Fibroblast of upper back skin (primary cell): ENCODE measurements around the gene LRIG2.
"Not testable (repeated sequence)": the region's sequence is repeated elsewhere in the genome, so short reads cannot be mapped to it uniquely, and the experiment has no call there.

Experiments used
- DNase-seq: peaks from one replicate; pipeline ENCODE4 v3.0.0-alpha.2; 2013

Gene LRIG2

DNA sequence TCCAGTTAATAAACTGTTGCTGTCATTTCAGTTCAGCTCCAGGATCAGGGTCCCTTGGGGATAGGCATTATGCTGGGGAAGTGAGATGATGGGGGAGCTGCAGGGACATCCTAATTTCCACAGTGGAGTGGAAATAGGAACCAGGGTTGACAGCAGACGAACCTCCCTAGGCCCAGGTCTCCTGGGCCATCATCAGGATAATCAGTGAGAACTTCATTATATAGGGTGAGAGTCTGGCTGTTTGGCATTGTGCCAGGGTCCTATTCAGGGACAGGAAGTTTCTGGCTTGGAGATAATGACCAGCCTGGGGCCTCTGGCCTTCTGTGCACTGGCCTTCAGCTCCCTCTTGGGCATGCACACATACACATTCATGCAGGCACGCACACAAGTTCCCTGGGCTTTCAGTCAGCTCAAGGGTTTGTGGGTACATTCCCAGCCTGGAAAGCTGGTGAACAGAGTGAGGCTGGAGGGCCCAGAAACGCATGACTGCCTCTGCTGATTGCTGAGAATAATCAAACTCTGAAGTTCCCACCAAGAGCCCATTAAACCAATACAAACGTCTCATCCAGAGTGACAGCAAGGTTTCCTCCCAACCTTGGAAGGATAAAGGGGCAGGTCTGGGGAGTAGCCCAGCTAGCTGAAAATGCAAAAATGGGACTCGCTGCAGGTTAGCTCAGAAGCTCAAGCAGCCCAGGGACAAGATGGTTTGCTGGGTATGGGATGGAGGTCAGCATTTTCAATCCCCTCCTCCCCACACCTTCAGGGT lies 13.9 kb upstream of the LRIG2 start:
- no peak for DNase-seq

DNA sequence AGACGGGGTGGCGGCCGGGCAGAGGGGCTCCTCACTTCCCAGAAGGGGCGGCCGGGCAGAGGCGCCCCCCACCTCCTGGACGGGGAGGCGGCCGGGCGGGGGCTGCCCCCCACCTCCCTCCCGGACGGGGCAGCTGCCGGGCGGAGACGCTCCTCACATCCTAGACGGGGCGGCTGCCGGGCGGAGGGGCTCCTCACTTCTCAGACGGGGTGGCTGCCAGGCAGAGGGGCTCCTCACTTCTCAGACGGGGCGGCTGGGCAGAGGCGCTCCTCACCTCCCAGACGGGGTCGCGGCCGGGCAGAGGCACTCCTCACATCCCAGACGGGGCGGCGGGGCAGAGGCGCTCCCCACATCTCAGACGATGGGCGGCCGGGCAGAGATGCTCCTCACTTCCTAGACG lies 9.5 kb upstream of the LRIG2 start:
- not testable (repeated sequence) for DNase-seq

DNA sequence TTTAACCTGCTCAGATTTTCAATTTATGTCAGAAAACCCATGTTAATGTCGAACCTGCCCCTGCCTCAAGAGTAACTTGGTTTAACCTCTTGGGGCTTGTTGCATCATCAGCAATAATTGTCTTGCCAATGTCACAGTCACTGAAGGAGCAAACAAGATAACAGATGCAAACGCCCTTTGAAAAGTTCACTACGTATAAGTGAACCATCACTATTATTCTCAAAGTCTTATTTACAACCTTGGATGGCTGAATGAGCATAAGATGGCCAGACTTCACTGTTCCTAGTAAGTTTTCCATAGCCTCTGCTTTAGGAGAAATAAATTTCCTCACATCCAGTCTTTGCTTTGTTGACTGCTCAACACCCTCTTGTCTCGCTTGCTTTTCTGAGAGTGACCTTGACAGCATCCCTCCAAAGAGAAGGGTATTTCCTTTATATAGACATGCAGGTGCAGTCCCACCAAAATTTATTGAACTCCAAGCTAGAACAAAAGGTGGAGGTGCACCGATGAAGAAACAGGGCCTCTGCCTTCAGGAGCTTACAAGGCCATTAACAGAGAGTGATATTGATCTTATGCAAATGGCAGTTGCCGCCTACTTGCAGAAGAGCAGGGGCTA lies 749 bp upstream of the LRIG2 start:
- no peak for DNase-seq

DNA sequence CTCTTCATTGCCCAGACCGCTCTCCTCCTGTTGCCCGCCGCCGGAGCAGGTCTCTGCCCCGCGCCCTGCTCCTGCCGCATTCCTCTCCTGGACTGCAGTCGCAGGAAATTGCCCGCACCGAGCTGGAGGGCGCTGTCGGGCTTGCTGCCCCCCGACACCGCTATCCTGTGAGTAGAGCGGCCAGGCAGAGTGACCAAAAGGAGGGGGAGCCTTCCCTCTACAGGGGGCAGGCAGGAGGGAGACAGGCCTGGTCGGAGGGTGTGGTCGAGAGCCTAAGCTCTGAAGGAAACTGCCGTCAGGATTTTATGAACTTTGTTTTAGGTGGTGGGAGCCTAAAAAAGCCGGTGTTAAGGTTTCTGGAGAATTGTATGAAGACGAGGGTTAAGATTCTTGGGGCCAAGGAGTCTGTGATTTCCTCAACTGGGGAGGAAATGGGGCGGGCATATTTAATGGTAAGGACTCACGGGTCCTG lies 517 bp downstream of the LRIG2 start:
- peak; percentile 46 for DNase-seq

DNA sequence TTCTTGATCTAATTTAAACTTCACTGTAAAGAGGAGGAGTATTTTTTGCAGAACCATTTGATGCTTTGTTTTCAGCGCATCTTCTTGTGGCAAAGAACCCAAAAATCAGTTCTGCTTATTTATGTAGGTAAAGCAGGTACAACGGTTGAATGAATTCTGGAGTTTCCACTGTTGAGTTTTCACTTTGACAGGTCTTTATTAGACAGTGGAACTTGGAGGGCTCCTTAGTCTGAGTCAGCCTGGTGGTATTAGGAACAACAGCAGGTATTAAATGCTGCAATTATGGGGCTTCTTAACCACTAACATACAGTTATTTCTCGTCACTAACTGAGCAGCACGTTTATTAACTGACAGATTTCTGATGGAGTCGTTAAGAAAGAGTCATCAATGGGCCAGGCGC lies 1.2 kb downstream of the LRIG2 start:
- peak; percentile 11 for DNase-seq

DNA sequence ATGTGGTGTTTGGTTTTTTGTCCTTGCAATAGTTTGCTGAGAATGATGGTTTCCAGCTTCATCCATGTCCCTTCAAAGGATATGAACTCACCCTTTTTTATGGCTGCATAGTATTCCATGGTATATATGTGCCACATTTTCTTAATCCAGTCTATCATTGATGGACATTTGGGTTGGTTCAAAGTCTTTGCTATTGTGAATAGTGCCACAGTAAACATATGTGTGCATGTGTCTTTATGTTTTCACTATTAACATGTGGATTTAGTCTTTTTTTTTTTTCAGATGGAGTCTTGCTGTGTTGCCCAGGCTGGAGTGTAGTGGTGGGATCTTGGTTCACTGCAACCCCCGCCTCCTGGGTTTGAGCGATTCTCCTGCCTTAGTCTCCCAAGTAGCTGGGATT lies 5.0 kb downstream of the LRIG2 start:
- DNase-seq = not testable (repeated sequence)

DNA sequence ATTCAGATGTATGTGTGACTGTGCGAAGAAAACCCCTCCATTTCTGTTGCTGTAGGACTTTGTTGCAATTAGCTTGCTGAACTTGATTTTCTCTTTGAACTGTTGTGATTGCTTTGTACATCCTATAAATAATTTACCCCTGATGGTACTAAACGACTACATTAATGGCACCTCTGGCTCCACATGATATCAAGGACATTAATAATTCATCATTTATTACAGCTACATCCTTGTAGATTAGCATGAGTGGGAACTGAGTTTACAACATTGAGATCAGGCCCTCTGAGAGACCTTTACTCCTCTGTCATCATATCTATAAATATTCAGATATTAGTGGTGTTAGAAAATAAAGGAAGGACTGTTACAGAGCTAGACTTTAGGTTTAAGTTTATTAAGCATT lies 13.5 kb downstream of the LRIG2 start:
- DNase-seq = no peak

DNA sequence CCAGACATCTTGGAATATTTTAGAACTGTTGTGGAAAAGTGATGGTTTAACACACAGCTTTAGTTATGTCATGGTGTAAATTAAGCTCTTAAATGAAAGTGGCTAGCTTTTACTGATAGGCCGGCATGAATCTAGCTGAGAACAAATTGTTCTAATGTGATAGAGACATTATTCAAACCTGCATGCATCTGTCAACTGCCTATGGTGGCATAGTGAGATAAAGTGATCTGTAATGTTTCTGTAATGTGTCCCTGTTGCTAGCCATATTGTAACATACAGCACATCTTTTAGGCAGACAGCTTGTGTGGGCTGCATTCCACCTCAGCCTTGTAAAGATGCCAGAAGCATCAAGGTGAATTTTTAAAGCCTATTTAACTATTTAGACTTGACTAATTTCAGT lies 16.0 kb downstream of the LRIG2 start:
- peak; percentile 14 for DNase-seq

DNA sequence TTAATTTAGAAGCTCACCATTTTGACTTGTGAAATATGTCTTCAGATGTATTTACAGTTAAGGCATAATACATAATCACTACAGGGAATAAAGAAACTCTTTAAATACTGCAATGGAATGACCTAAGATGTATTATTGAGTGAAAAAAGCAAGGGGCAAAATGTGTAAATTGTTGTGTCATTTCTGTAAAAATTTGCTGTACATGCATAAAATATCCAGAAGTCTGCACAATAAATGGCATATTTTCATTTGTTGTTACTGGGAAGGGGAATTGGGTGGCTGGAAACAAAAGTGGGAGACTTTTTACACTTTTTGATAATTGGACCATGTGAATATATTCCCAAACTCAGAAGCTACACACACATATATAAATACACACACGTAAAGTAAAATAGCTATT lies 17.1 kb downstream of the LRIG2 start:
- no peak for DNase-seq

DNA sequence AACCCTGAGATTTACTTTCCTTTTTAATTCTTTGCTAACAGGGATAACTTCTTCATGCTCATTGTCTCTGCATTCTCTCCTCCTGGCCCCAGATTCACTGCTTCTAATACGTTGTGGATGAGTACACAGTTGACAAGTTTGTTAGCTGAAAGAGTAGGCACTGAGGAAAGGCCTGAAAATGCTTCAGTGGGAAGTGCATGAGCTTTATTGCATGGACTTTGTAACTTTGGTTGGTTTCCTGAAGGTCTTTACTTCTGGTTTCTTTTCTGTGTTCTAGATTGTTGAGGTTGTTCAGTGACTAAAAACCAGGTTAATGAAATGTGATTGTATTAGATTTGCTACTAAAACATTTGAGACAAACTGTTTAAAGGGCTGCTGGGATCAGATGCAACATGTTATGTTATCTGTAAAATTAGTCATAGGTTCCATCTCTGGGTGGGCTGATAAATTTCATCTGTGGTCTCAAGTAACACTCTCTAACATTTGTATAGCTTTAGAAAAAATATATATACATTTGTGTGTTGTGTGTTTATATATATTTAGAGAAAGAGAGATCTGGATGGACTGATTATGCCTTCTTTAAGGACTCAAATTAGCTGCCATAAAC lies 19.1 kb downstream of the LRIG2 start:
- no peak for DNase-seq

DNA sequence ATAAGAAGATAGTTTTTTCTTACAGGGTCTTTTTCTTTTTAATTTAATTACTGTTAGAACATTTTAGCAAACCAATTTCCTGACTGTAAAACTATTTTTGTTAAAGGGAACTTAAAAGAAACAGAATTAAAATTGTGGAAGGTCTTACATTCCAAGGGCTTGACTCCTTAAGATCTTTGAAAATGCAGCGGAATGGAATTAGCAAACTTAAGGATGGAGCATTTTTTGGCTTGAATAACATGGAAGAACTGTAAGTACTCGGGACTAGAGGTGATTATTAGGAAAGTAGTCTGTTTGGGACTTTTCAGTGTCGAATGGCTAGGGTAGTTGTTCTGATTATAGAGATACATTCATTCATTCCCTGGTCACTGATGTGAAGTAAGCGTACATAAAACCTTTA lies 21.5 kb downstream of the LRIG2 start:
- DNase-seq = no peak

DNA sequence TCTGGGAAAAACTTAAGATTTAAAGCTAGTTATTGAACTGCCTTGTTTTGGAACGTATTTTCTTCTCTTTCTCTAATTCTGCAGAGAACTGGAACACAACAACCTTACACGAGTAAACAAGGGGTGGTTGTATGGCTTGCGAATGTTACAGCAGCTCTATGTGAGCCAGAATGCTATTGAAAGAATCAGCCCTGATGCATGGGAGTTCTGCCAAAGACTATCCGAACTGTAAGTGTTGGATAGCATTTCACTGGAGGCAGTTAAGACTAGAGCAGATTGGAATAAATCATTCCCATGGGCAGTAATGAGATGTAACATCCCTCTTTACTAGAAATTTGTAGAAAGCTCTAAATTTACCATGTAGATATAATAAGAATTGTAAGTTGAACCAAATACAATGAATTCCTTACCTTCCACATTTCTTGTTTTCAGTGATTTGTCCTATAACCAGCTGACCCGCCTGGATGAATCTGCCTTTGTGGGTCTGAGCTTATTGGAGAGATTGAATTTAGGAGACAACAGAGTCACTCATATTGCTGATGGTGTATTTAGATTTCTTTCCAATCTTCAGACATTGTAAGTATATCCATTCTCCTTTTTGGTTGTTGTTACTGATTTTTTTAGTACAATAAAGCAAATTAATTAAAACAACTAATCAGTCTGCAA lies 22.9 kb downstream of the LRIG2 start:
- DNase-seq = no peak

DNA sequence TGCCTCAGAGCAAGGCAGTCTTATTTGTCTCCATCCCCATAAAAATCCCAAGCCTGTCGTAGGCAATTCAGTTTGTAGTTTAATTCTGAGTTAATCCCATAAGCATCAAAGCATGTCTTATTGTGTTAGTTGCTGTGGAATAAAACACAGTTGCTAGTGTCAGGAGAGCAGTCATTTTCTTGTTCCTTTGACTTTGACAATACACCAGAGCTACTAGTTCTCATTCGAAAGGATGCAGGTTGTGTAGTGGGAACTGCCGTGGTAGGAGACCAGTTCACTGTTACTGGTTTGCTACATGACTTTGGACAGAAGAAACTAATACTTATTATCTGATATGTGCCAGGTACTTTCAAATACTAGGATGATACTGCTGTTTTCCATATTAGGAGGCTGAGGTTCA lies 23.5 kb downstream of the LRIG2 start:
- no peak for DNase-seq

DNA sequence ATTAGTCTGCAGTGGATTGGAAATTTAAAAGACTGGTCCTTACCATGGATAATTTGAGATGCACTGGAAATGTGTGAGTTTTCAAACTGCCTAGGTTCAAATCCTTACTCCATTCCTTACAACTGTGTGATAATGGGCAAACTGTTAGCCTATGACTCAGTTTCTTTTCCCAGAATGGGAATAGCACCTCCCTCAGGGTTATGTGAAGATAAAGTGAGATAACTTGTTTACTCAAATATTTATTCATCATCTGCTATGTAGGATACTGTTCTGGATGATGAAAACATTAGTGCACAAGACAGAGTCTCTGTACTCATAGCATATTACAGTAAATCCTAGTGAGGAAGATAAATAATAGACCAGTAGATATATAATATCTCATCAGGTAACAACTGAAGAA lies 28.6 kb downstream of the LRIG2 start:
- DNase-seq = no peak

DNA sequence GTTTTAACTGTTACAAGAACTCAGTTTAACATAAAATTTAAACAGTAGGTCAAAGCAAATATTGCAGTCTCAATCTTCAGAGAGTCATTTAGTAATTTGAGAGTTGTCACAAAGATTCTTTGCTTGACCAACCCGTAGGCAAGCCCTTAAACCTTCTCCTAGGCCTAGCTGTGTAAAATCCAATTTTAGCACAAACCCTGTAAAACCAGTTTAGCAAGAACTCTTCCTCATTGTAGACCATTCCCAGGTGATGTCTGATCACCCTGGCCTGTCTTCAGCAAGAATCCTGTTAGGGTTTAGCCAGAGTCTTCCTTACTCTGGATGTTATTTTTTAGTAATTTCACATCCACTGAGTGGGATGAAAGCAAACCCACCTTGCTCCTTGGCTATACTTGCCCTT lies 30.1 kb downstream of the LRIG2 start:
- DNase-seq = no peak

DNA sequence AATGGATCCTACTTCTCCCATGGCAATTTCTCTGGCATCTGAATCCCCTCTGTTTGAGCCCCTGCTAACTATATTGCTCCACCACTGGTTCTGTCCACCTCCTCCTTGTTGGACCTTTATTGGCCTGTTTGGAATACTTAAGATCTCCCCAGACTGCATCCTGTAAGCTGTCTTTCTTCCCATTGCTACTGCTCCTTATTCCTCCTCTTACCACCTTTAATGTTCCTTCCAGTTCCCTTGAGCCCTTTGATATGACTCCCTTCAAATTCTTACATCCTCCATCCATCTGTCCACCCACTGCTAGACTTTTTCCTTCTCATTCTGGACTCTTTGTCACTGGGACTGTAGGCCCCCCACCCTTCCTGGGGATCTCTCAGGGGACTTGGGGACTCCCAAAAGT lies 31.0 kb downstream of the LRIG2 start:
- DNase-seq = no peak

DNA sequence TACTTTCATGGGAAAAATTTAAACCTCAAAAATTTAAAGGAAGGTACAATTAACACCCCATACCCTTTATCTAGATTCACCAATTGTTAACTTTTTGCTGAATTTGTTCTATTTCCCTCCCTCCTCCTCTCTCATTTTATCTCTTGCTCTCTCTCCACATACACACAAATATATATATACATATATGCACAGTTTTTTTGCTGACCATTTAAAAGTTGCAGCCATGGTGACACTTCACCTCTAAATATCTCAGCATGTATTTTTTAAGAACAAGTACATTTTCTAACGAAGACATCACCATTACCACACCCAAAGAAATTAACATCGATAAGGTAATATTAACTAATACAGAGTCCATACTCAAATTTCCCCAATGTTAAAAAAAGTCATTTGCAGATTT lies 33.9 kb downstream of the LRIG2 start:
- DNase-seq = no peak

DNA sequence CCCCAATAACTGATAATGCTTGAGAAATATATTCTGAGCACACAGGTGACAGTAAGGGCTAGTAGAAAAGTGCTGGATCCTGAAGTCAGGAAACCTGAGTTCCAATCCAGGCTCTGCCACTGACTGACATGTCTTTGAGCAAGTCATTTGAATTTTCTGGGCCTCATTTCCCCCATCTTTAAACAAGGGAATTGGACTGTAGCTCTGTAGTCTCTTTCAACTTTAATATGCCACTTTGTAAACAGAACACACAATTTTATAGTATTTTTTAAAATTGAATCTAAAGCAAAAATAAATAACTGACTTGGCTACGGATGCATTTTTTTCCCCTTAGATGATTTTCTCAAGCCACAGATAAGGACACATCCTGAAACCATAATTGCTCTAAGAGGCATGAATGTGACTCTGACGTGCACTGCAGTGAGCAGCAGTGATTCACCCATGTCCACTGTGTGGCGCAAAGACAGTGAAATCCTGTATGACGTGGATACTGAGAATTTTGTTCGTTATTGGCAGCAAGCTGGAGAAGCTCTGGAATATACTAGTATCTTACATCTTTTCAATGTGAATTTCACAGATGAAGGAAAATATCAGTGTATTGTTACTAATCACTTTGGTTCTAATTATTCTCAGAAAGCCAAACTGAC lies 37.0 kb downstream of the LRIG2 start:
- peak; percentile 89 for DNase-seq

DNA sequence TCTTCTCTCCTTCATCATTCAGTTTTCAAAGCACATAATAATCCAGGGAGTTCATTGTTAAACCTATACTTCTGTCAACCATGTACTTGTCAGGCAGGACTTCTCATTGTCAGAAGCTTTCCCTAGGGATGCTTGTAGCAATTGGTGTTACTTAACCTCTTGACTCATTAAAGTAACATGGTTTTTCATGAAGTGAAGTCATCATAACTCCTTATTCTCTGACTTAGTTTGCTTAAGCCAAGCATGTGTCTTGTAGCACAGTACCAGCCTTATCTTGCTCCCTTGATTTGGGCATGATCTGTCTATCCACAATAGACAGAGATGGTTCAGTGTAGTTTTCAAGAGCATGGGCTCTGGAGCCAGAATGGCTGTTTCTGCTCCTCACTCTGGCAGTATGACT lies 45.3 kb downstream of the LRIG2 start:
- DNase-seq = no peak

DNA sequence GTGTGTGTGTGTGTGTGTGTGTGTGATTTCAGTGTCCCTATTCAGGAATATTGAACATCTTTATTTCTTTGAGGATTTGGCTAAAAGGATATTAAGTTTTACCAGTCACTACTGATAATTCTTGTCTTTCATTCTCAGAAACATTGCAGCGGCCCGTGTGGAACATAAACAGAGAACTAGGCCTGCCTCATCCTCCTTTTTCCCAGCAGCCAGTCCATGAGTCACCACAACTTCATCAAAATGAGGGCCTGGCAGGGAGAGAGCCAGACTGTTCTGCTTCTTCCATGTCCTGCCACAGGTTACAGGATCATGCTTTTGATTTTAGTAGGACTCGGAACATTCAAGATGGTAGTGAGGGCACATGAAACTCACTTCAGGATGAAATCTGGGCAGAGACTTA lies 50.7 kb downstream of the LRIG2 start:
- DNase-seq = no peak

DNA sequence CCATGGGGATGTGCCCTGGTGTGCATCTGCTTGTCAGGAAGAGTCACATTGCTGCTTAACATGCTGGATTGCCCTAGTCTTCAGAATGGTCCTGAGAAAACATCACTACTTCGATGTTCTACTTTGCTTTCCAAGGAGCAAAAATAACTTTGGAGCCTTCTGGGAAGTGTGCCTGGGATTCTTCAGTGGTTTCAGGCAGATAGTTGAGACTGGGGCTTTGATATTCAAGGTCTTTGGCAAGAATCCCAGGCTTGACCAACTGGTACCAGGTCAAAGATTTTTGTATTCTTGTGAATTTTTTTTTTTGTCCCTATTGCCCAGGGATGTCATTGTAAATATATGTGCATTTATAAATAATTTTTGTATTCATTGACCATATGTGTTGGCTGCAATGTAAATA lies 51.4 kb downstream of the LRIG2 start:
- DNase-seq = no peak

DNA sequence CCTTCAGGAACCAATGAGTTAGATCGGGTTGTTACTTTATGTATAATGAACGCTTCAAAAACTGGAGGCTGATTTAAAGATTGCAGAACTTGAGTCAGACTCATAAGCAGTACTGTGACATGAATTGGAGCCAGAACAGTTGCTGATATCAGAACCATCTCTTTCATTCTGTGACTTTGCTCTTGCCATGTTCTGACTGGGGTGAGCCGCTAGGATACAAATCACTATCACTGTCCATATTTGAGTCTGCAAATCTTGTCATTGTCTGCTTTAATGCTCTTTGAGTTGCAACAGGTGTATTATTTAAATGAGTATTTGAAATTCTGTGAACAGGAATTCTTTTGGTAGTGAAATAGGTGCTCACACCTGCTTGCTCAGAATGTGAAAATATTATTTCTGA lies 52.5 kb downstream of the LRIG2 start:
- DNase-seq = no peak

DNA sequence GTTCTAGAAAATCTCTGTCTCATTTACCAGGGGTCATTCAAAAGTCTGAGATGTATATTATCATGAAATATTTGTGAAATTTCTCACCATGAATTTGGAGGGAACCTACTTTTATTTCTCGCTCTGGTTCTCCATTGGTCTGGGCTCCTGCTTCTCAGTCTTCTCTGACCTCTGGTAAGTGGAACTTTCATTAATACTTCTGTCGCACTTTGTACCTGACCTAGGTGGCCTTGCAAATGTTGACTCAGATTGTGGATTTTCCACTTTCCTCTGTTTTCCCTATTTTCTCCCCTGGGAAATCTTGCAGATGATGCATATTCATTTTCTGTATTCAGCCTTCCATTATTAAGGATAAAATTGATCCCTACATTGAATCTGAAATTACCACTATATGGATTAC lies 53.2 kb downstream of the LRIG2 start:
- DNase-seq = no peak
